ENCODE measurements around the gene AHSP. TPM values are rescaled to one million over a fixed set of nuclear protein-coding genes. Genes with fewer than 3 reads are reported as not detected.

The AHSP gene
- total RNA-seq, 1 donor from 2014 or later, result 4.9 TPM

Other genes starting within 250 kb of the AHSP start
- gene ITGAX, start 172.7 kb upstream of the AHSP start, total RNA-seq, result 0.98 TPM
- not detected for gene ITGAD, start 134.6 kb upstream of the AHSP start, total RNA-seq
- not detected for gene COX6A2, start 99.5 kb upstream of the AHSP start, total RNA-seq
- gene ZNF843, start 85.1 kb upstream of the AHSP start, total RNA-seq, result 1.2 TPM
- 6.9 TPM for gene ARMC5, start 68.4 kb upstream of the AHSP start, total RNA-seq
- 2.0 TPM for gene TGFB1I1, start 55.7 kb upstream of the AHSP start, total RNA-seq
- 1.5 TPM for gene SLC5A2, start 44.8 kb upstream of the AHSP start, total RNA-seq
- gene RUSF1, start 19.5 kb upstream of the AHSP start, total RNA-seq, result 33.2 TPM